SK-N-SH treated with all-trans-retinoic acid at 6 μM for 48 hours (cell line): Measurements from ENCODE around the gene NRXN2.

Experiments used
- ATAC-seq: fragments of 200-7000 bp; cut with Tn5 transposase; 3 replicates; pipeline ENCODE4 v1.9.1; 2020; ENCODE audit warnings: mild to moderate bottlenecking, moderate library complexity
- ARNTL ChIP-seq: fragments of 450-650 bp; formaldehyde crosslinking; IDR thresholded peaks from 2 replicates; pipeline ENCODE4 v1.5.0; 2020; ENCODE audit warnings: low read depth, mild to moderate bottlenecking, moderate library complexity, borderline replicate concordance
- BACH2 ChIP-seq: fragments of 250-450 bp; sonication (Bioruptor Pico); IDR thresholded peaks from 2 replicates; pipeline ENCODE4 v1.9.0; 2021; ENCODE audit warnings: mild to moderate bottlenecking, borderline replicate concordance
- CSDC2 ChIP-seq: fragments of 250-450 bp; sonication (Bioruptor Pico); IDR thresholded peaks from 2 replicates; pipeline ENCODE4 v1.5.0; 2020; ENCODE audit warnings: mild to moderate bottlenecking, moderate library complexity
- CSRNP3 ChIP-seq: fragments of 250-450 bp; sonication (Bioruptor Pico); IDR thresholded peaks from 2 replicates; pipeline ENCODE4 v1.5.1; 2021; ENCODE audit warnings: mild to moderate bottlenecking, moderate library complexity
- ESRRG ChIP-seq: fragments of 250-450 bp; sonication (Bioruptor Pico); IDR thresholded peaks from 2 replicates; pipeline ENCODE4 v1.6.1; 2021; ENCODE audit warnings: mild to moderate bottlenecking
- GLIS3 ChIP-seq: fragments of 250-450 bp; sonication (Bioruptor Pico); IDR thresholded peaks from 2 replicates; pipeline ENCODE4 v1.5.0; 2020; ENCODE audit warnings: mild to moderate bottlenecking, moderate library complexity
- ISL1 ChIP-seq: fragments of 250-450 bp; sonication (Bioruptor Pico); IDR thresholded peaks from 2 replicates; pipeline ENCODE4 v2.1.2; 2022; ENCODE audit warnings: mild to moderate bottlenecking, moderate library complexity
- OSR1 ChIP-seq: fragments of 250-450 bp; sonication (Bioruptor Pico); IDR thresholded peaks from 2 replicates; pipeline ENCODE4 v1.8.0; 2022; ENCODE audit warnings: moderate library complexity, mild to moderate bottlenecking, inconsistent platforms
- PPARA ChIP-seq: fragments of 250-450 bp; sonication (Bioruptor Pico); IDR thresholded peaks from 2 replicates; pipeline ENCODE4 v1.5.0; 2020; ENCODE audit warnings: mild to moderate bottlenecking, borderline replicate concordance
- RARB ChIP-seq: fragments of 250-450 bp; sonication (Bioruptor Pico); IDR thresholded peaks from 2 replicates; pipeline ENCODE4 v1.8.0; 2021; ENCODE audit warnings: mild to moderate bottlenecking, moderate library complexity
- SNAI2 ChIP-seq: fragments of 250-450 bp; sonication (Bioruptor Pico); IDR thresholded peaks from 2 replicates; pipeline ENCODE4 v1.5.0; 2020; ENCODE audit warnings: mild to moderate bottlenecking, moderate library complexity
- TCF4 ChIP-seq: fragments of 250-450 bp; sonication (Bioruptor Pico); IDR thresholded peaks from 2 replicates; pipeline ENCODE4 v1.8.0; 2021; ENCODE audit warnings: mild to moderate bottlenecking, moderate library complexity, borderline replicate concordance
- TOX ChIP-seq: fragments of 250-450 bp; sonication (Bioruptor Pico); IDR thresholded peaks from 2 replicates; pipeline ENCODE4 v1.8.0; 2021; ENCODE audit warnings: mild to moderate bottlenecking, moderate library complexity, borderline replicate concordance
- TSHZ2 ChIP-seq: fragments of 250-450 bp; sonication (Bioruptor Pico); IDR thresholded peaks from 2 replicates; pipeline ENCODE4 v1.5.0; 2020; ENCODE audit warnings: mild to moderate bottlenecking, moderate library complexity
- ZFP3 ChIP-seq: fragments of 250-450 bp; sonication (Bioruptor Pico); IDR thresholded peaks from 2 replicates; pipeline ENCODE4 v1.5.0; 2020; ENCODE audit warnings: mild to moderate bottlenecking, moderate library complexity
- ZFP30 ChIP-seq: fragments of 450-650 bp; formaldehyde crosslinking; IDR thresholded peaks from 2 replicates; pipeline ENCODE4 v1.5.0; 2022; ENCODE audit warnings: mild to moderate bottlenecking, moderate library complexity
- ZNF565 ChIP-seq: fragments of 450-650 bp; formaldehyde crosslinking; conservative IDR thresholded peaks from 2 replicates; pipeline ENCODE4 v1.5.0; 2020; ENCODE audit warnings: low read depth, mild to moderate bottlenecking, moderate library complexity
- ZNF70 ChIP-seq: fragments of 450-650 bp; formaldehyde crosslinking; IDR thresholded peaks from 2 replicates; pipeline ENCODE4 v1.5.0; 2020; ENCODE audit warnings: mild to moderate bottlenecking, moderate library complexity
- ZNF8 ChIP-seq: fragments of 450-650 bp; formaldehyde crosslinking; IDR thresholded peaks from 2 replicates; pipeline ENCODE4 v1.5.0; 2020; ENCODE audit warnings: mild to moderate bottlenecking, moderate library complexity
- TF ChIP-seq, protein P1 (sequence below): fragments of 250-450 bp; sonication (Bioruptor Pico); IDR thresholded peaks from 2 replicates; pipeline ENCODE4 v1.5.1; 2020; ENCODE audit warnings: low read depth, mild to moderate bottlenecking, moderate library complexity
- TF ChIP-seq, protein P2 (sequence below): fragments of 250-450 bp; sonication (Bioruptor Pico); IDR thresholded peaks from 2 replicates; pipeline ENCODE4 v1.8.0; 2021; ENCODE audit warnings: low read depth, mild to moderate bottlenecking, moderate library complexity, borderline replicate concordance

The NRXN2 gene

DNA sequence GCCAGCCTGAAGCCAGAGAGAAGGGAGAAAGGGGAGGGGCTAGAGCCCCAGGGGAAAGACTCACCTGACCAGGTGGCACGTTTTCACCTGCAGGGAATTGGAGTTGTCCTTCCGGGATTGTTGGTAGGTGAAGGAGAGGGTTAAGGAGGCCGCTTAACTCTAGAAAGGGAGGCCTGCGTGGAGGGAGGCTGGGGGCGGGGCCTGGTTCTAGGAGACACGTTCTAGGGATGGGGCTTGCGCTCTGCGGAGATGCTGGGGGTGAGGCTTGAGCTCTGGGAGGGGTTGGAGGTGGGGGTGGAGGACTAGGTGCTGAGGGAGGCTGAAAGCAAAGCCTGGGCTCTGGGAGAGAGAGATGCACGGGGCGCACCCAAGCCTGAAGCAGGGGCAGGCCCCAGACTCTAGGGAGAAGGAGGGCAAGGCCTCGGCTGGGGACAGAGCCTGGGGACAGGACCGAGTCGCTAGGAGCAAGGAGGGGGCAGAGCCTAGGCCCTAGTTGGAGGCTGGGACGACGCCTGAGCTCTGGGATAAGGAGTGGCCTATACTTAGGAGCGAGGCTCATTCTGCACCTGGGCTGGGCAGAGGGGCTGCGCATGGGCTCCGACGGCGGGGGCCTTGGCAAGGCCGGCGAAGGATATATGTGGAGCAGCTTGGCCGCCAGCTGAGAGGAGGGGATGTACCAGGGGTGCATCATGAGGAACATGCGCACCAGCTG lies 18.5 kb upstream of the NRXN2 start:
- TF ChIP-seq, protein P1, sequence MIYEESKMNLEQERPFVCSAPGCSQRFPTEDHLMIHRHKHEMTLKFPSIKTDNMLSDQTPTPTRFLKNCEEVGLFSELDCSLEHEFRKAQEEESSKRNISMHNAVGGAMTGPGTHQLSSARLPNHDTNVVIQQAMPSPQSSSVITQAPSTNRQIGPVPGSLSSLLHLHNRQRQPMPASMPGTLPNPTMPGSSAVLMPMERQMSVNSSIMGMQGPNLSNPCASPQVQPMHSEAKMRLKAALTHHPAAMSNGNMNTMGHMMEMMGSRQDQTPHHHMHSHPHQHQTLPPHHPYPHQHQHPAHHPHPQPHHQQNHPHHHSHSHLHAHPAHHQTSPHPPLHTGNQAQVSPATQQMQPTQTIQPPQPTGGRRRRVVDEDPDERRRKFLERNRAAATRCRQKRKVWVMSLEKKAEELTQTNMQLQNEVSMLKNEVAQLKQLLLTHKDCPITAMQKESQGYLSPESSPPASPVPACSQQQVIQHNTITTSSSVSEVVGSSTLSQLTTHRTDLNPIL (CRISPR knock-in tag): no peak
- TF ChIP-seq TOX (CRISPR knock-in tag) (no peak), ZFP30 (CRISPR knock-in tag) (no peak), GLIS3 (CRISPR knock-in tag) (no peak), RARB (CRISPR knock-in tag) (no peak), TCF4 (CRISPR knock-in tag) (no peak), SNAI2 (CRISPR knock-in tag) (no peak), ZNF70 (CRISPR knock-in tag) (no peak), CSRNP3 (CRISPR knock-in tag) (no peak), PPARA (CRISPR knock-in tag) (no peak), ZFP3 (no peak), ZNF8 (CRISPR knock-in tag) (no peak), ZNF565 (no peak), TSHZ2 (no peak), BACH2 (CRISPR knock-in tag) (no peak), CSDC2 (no peak), ARNTL (no peak)
- TF ChIP-seq, protein P2, sequence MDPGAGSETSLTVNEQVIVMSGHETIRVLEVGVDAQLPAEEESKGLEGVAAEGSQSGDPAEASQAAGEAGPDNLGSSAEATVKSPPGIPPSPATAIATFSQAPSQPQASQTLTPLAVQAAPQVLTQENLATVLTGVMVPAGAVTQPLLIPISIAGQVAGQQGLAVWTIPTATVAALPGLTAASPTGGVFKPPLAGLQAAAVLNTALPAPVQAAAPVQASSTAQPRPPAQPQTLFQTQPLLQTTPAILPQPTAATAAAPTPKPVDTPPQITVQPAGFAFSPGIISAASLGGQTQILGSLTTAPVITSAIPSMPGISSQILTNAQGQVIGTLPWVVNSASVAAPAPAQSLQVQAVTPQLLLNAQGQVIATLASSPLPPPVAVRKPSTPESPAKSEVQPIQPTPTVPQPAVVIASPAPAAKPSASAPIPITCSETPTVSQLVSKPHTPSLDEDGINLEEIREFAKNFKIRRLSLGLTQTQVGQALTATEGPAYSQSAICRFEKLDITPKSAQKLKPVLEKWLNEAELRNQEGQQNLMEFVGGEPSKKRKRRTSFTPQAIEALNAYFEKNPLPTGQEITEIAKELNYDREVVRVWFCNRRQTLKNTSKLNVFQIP: no peak

GRCh38 chr11:64739871-64740270 lies 16.9 kb upstream of the NRXN2 start:
- no peak for ATAC-seq
- no peak for TF ChIP-seq GLIS3 (CRISPR knock-in tag)
- TF ChIP-seq ZNF565: no peak
- no peak for TF ChIP-seq ZFP30 (CRISPR knock-in tag)
- TF ChIP-seq TSHZ2: no peak
- TF ChIP-seq CSRNP3 (CRISPR knock-in tag): no peak
- TF ChIP-seq, protein P2: no peak
- TF ChIP-seq TCF4 (CRISPR knock-in tag): no peak
- TF ChIP-seq BACH2 (CRISPR knock-in tag): no peak
- no peak for TF ChIP-seq SNAI2 (CRISPR knock-in tag)
- no peak for TF ChIP-seq OSR1
- TF ChIP-seq TOX (CRISPR knock-in tag): no peak
- no peak for TF ChIP-seq ESRRG (CRISPR knock-in tag)
- no peak for TF ChIP-seq PPARA (CRISPR knock-in tag)
- TF ChIP-seq, protein P1 (CRISPR knock-in tag): no peak
- TF ChIP-seq ZNF70 (CRISPR knock-in tag): no peak
- no peak for TF ChIP-seq ARNTL
- no peak for TF ChIP-seq ISL1 (CRISPR knock-in tag)
- no peak for TF ChIP-seq CSDC2
- TF ChIP-seq, all 23 proteins: peak for 0

More for the DNA sequence above, 18.5 kb upstream of the NRXN2 start:
- ATAC-seq: no peak
